OCI-LY1 (cell line): ENCODE data around the gene MBD2.

Source experiments
- H2AFZ ChIP-seq: fragments of 200-600 bp; sonication (generic), shearing (Covaris generic); 2 replicates; pipeline ENCODE4 v1.6.0; 2014; ENCODE audit warnings: antibody characterized with exemption, mild to moderate bottlenecking, low read length
- H3F3A ChIP-seq: fragments of 200-600 bp; sonication (generic), shearing (Covaris generic); 2 replicates; pipeline ENCODE4 v1.6.0; 2014; ENCODE audit warnings: mild to moderate bottlenecking, antibody characterized with exemption, low read length, moderate library complexity; ENCODE audit not compliant: insufficient read depth
- H3K27ac ChIP-seq: fragments of 200-600 bp; sonication (generic); 2 replicates; pipeline ENCODE4 v1.5.1; 2014; ENCODE audit warnings: low read length, mixed run types, mild to moderate bottlenecking, low read depth; ENCODE audit not compliant: poor library complexity, severe bottlenecking
- H3K27me3 ChIP-seq: fragments of 200-600 bp; sonication (generic); 2 replicates; pipeline ENCODE4 v1.6.0; 2014; ENCODE audit warnings: antibody characterized with exemption, mild to moderate bottlenecking, low read length, moderate library complexity; ENCODE audit not compliant: insufficient read depth
- H3K36me3 ChIP-seq: fragments of 200-600 bp; sonication (generic); 2 replicates; pipeline ENCODE4 v1.6.1; 2014; ENCODE audit warnings: mild to moderate bottlenecking, antibody characterized with exemption, low read length, moderate library complexity, mixed read lengths; ENCODE audit not compliant: insufficient read depth
- H3K4me1 ChIP-seq: fragments of 200-600 bp; sonication (generic); 2 replicates; pipeline ENCODE4 v1.5.1; 2014; ENCODE audit warnings: mild to moderate bottlenecking, low read length, moderate library complexity; ENCODE audit not compliant: insufficient read depth, severe bottlenecking
- H3K4me2 ChIP-seq: fragments of 200-600 bp; sonication (generic), shearing (Covaris generic); 2 replicates; pipeline ENCODE4 v1.6.1; 2014; ENCODE audit warnings: low read length
- H3K4me3 ChIP-seq: fragments of 200-600 bp; sonication (generic); 2 replicates; pipeline ENCODE4 v1.5.1; 2014; ENCODE audit warnings: low read length, low read depth, mild to moderate bottlenecking, mixed read lengths; ENCODE audit not compliant: poor library complexity, severe bottlenecking
- H3K79me2 ChIP-seq: fragments of 200-600 bp; shearing (Covaris generic); 2 replicates; pipeline ENCODE4 v1.6.1; 2016; ENCODE audit warnings: mixed run types, low read length, mixed read lengths; ENCODE audit not compliant: insufficient read depth
- H3K9ac ChIP-seq: fragments of 200-600 bp; sonication (generic), shearing (Covaris generic); 2 replicates; pipeline ENCODE4 v1.6.1; 2014; ENCODE audit warnings: mild to moderate bottlenecking, low read length, mixed read lengths
- H3K9me2 ChIP-seq: fragments of 200-600 bp; sonication (generic), shearing (Covaris generic); 2 replicates; pipeline ENCODE4 v1.6.1; 2014; ENCODE audit warnings: low read depth, mild to moderate bottlenecking, low read length, mixed read lengths
- H3K9me3 ChIP-seq: fragments of 200-600 bp; shearing (Covaris generic); 2 replicates; pipeline ENCODE4 v1.6.1; 2014; ENCODE audit warnings: low read length, mixed read lengths
- H4K20me1 ChIP-seq: fragments of 200-600 bp; sonication (generic), shearing (Covaris generic); 2 replicates; pipeline ENCODE4 v1.6.0; 2016; ENCODE audit warnings: mild to moderate bottlenecking, low read length; ENCODE audit not compliant: insufficient read depth
- CTCF ChIP-seq: fragments of 200-600 bp; sonication (generic), shearing (Covaris generic); IDR thresholded peaks from 2 replicates; pipeline ENCODE4 v1.5.1; 2017; ENCODE audit warnings: mild to moderate bottlenecking, antibody characterized with exemption, low read length, moderate library complexity, mixed read lengths
- EZH2 ChIP-seq: fragments of 200-600 bp; sonication (generic), shearing (Covaris generic); IDR thresholded peaks from 2 replicates; pipeline ENCODE4 v1.8.0; 2017; ENCODE audit warnings: borderline replicate concordance, mixed run types, mild to moderate bottlenecking, antibody characterized with exemption, low read length, moderate library complexity, mixed read lengths

MBD2 gene

GRCh38 chr18:54267701-54268100 is 43.2 kb upstream of the MBD2 start:
- Histone ChIP-seq H2AFZ (no peak overlapping the region), H3K79me2 (no peaks in the 10 kb centered on the region), H3K4me1 (peaks cover 48% of the 10 kb centered on the region), H3K9me3 (no peaks in the 10 kb centered on the region), H4K20me1 (no peaks in the 10 kb centered on the region), H3F3A (peaks cover 7% of the 10 kb centered on the region; the same call in 1 of the 2 replicates), H3K27me3 (no peaks in the 10 kb centered on the region), H3K9me2 (no peaks in the 10 kb centered on the region), H3K9ac (no peak overlapping the region), H3K4me2 (no peak overlapping the region), H3K4me3 (no peak overlapping the region), H3K27ac (no peak overlapping the region), H3K36me3 (no peaks in the 10 kb centered on the region)
- TF ChIP-seq CTCF (no peak), EZH2 (no peak)

GRCh38 chr18:54263904-54264336 is 39.5 kb upstream of the MBD2 start:
- H3K4me2 ChIP-seq: no peak overlapping the region
- no peaks in the 10 kb centered on the region for H3K9me2 ChIP-seq
- H3K79me2 ChIP-seq: no peaks in the 10 kb centered on the region
- H3K9ac ChIP-seq: 0 out of 2 replicates have a peak overlapping the region, but pooled peaks have one; percentile 21
- H3K27me3 ChIP-seq: no peaks in the 10 kb centered on the region
- H3K9me3 ChIP-seq: no peaks in the 10 kb centered on the region
- TF ChIP-seq EZH2 (no peak), CTCF (no peak)
- no peaks in the 10 kb centered on the region for H3K36me3 ChIP-seq
- no peak overlapping the region for H3K4me3 ChIP-seq
- H4K20me1 ChIP-seq: no peaks in the 10 kb centered on the region
- H3K27ac ChIP-seq: peak overlapping the region; percentile 53
- peak overlapping the region; percentile 98 for H2AFZ ChIP-seq
- peaks cover 29% of the 10 kb centered on the region for H3K4me1 ChIP-seq
- H3F3A ChIP-seq: peaks cover 7% of the 10 kb centered on the region

- H3K9me2 ChIP-seq: no peaks in the 10 kb centered on the region
- no peaks in the 10 kb centered on the region for H3K36me3 ChIP-seq
- no peaks in the 10 kb centered on the region for H3K79me2 ChIP-seq
- H3K4me1 ChIP-seq: peaks cover 21% of the 10 kb centered on the region
- no peaks in the 10 kb centered on the region for H3K9me3 ChIP-seq
- no peak overlapping the region for H3K9ac ChIP-seq
- no peak overlapping the region for H3K4me2 ChIP-seq
- H3K27ac ChIP-seq: no peak overlapping the region
- H2AFZ ChIP-seq: peak overlapping the region; percentile 82; the same call in 1 of the 2 replicates
- H3K4me3 ChIP-seq: no peak overlapping the region
- TF ChIP-seq EZH2: no peak
- TF ChIP-seq CTCF: no peak
- H3K27me3 ChIP-seq: no peaks in the 10 kb centered on the region
- no peaks in the 10 kb centered on the region for H4K20me1 ChIP-seq
- H3F3A ChIP-seq: peaks cover 7% of the 10 kb centered on the region; the same call in 1 of the 2 replicates
Observed at GRCh38 chr18:54261894-54262293, 37.4 kb upstream of the MBD2 start.
